LNCAP (cell line): ENCODE data around the gene AP5S1.

Experiments
- CTCF ChIP-seq: fragments of 450-650 bp; IDR thresholded peaks from 2 replicates; pipeline ENCODE4 v1.5.1; 2017; ENCODE audit warnings: mild to moderate bottlenecking

AP5S1 gene

GRCh38 chr20:3847429-3847940, 27.1 kb downstream of the AP5S1 start:
- TF ChIP-seq CTCF: no peak

- no peak for TF ChIP-seq CTCF
Measured at GRCh38 chr20:3848565-3848964, 28.2 kb downstream of the AP5S1 start.

DNA sequence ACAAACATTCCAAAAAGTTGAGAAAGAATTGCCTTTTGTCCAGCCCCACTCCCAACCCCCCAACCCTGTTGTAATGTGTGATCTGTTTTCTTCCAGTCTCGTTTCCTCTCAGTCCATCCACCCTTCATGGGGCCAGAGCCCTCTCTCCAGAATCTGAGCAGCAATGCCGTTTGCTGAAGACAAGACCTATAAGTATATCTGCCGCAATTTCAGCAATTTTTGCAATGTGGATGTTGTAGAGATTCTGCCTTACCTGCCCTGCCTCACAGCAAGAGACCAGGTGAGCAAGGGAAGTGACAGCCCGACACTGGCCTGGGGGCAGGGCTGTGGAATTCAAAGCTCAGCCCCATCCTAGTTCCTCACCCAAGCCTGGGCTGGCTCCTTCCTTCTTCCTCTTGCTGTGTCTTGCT, 34.1 kb downstream of the AP5S1 start:
- no peak for TF ChIP-seq CTCF

DNA sequence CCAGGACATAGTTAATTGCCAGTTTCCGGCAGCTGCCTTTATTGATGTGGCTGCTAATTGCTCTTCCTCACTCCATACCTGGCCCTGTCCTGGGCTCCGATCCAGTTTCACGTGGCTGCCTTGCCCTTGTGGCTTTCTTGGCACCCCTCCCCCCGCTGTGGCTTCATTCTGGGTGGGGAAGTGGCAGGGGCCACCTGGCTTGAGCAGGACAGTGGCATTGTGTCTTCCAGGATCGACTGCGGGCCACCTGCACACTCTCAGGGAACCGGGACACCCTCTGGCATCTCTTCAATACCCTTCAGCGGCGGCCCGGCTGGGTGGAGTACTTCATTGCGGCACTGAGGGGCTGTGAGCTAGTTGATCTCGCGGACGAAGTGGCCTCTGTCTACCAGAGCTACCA, 37.1 kb downstream of the AP5S1 start:
- TF ChIP-seq CTCF: no peak

DNA sequence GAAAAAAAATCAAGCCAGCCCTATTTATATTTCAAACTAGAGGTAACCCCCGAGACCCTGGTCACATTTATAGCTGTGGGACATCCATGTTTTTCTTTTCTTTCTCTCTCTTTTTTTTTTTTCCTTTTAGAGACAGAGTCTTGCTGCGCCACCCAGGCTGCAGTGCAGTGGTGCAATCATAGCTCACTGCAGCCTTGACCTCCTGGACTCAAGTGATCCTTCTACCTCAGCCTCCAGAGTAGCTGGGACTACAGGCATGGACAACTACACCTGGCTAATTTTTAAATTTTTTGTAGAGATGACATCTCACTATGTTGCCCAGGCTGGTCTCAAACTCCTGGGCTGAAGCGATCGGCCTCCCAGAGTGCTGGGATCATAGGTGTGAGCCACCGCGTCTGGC, 38.3 kb downstream of the AP5S1 start:
- TF ChIP-seq CTCF: no peak

DNA sequence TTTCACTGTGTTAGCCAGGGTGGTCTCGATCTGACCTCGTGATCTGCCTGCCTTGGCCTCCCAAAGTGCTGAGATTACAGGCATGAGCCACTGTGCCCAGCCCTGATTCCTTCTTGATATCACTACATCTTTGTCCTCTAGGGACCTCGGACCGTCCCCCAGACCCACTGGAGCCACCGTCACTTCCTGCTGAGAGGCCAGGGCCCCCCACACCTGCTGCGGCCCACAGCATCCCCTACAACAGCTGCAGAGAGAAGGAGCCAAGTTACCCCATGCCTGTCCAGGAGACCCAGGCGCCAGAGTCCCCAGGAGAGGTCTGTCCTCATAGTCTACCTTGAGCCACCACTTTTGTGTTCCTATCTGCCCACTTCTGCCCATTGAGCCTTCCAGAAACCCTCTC, 40.8 kb downstream of the AP5S1 start:
- no peak for TF ChIP-seq CTCF

DNA sequence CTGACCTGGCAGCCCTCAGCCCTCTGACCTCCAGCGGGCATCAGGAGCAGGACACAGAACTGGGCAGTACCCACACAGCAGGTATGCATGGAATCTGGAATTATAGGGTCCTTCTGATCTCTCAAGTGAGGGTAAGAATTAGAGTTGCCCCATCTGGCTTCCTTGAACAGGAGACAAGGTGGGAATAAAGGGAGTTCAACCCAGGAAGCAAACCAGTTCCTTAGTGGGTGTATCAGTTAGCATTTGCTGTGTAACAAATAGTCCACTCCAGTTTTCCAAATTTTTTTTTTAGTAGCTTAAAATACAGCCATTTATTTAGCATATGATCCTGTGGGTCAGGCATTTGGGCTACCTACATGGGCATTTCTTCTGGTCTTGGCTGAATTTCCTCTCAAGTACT, 42.0 kb downstream of the AP5S1 start:
- TF ChIP-seq CTCF: no peak

GRCh38 chr20:3863317-3863716, 43.0 kb downstream of the AP5S1 start:
- TF ChIP-seq CTCF: no peak
